H1 (cell line): Measurements from ENCODE around the gene FGD4.

ENCODE experiments used
- BACH1 ChIP-seq: IDR thresholded peaks from 2 replicates; pipeline ENCODE4 v1.6.1; 2012; ENCODE audit warnings: low read length, improper control_type of control experiment
- CBX5 ChIP-seq: fragments of 300-800, 300-1000 bp; sonication (generic); IDR thresholded peaks from 2 replicates; pipeline ENCODE4 v1.7.1; 2016; ENCODE audit warnings: antibody characterized with exemption, low read length, low read depth
- CTCF ChIP-seq, 3 experiments: IDR thresholded peaks; 1 replicate in 2 of 3; 2 replicates in 1 of 3; pipeline versions ENCODE4 v1.5.1 to v1.6.1; 2011; ENCODE audit warnings: low read length in 3 of 3, mild to moderate bottlenecking in 3 of 3, inconsistent platforms in 2 of 3, low read depth in 1 of 3, moderate library complexity in 1 of 3; ENCODE audit not compliant: insufficient read depth in 1 of 3; ENCODE audit errors: control extremely low read depth in 1 of 3
- HDAC6 ChIP-seq: IDR thresholded peaks from one replicate; pipeline ENCODE4 v1.7.1; 2012; ENCODE audit warnings: low read depth, mild to moderate bottlenecking, inconsistent platforms, low read length, moderate library complexity
- POLR2A ChIP-seq, 2 experiments: IDR thresholded peaks; 1 replicate in 1 of 2; 2 replicates in 1 of 2; pipeline ENCODE4 v1.6.1; 2011; ENCODE audit warnings: low read depth in 2 of 2, low read length in 2 of 2, mild to moderate bottlenecking in 2 of 2; ENCODE audit errors: control extremely low read depth in 1 of 2
- RAD21 ChIP-seq, 2 experiments: IDR thresholded peaks in 1 of 2; conservative IDR thresholded peaks in 1 of 2; 2 replicates each; pipeline ENCODE4 v1.6.1; 2011; ENCODE audit warnings: low read depth in 2 of 2, low read length in 2 of 2, improper control_type of control experiment in 1 of 2, inconsistent platforms in 1 of 2, mild to moderate bottlenecking in 1 of 2, moderate library complexity in 1 of 2
- RFX5 ChIP-seq: IDR thresholded peaks from 2 replicates; pipeline ENCODE4 v1.6.1; 2011; ENCODE audit warnings: low read depth, low read length, improper control_type of control experiment, borderline replicate concordance
- SP1 ChIP-seq: IDR thresholded peaks from 2 replicates; pipeline ENCODE4 v1.6.1; 2011; ENCODE audit warnings: low read depth, low read length
- SP2 ChIP-seq: IDR thresholded peaks from 2 replicates; pipeline ENCODE4 v1.6.1; 2012; ENCODE audit warnings: mild to moderate bottlenecking, low read length, inconsistent platforms

- no peak for TF ChIP-seq SP2
- TF ChIP-seq HDAC6 = no peak
- no peak for TF ChIP-seq RFX5
- no peak for TF ChIP-seq CBX5
- no peak for TF ChIP-seq BACH1
- no peak for TF ChIP-seq CTCF (IDR thresholded peaks at IDR 0.05; ENCODE audit: control extremely low read depth in 1 of 3, insufficient read depth in 1 of 3, low read depth in 1 of 3, low read length in 3 of 3)
- TF ChIP-seq RAD21 (IDR thresholded peaks at IDR 0.05 in 1 of 2, conservative IDR thresholded peaks at IDR 0.05 in 1 of 2; ENCODE audit: low read depth in 2 of 2, low read length in 2 of 2) = no peak
- no peak for TF ChIP-seq SP1
- TF ChIP-seq POLR2A (IDR thresholded peaks at IDR 0.05; ENCODE audit: control extremely low read depth in 1 of 2, low read depth in 2 of 2, low read length in 2 of 2) = no peak
These were observed 162.6 kb downstream of the FGD4 start for GRCh38 chr12:32561931-32562341.
